SIG-M5 (cell line): ENCODE results near the gene RAB40C.

ENCODE experiments used
- DNase-seq: peaks from one replicate; lab custom pipeline; 2025; lab: John Stamatoyannopoulos, UW

Gene RAB40C

DNA sequence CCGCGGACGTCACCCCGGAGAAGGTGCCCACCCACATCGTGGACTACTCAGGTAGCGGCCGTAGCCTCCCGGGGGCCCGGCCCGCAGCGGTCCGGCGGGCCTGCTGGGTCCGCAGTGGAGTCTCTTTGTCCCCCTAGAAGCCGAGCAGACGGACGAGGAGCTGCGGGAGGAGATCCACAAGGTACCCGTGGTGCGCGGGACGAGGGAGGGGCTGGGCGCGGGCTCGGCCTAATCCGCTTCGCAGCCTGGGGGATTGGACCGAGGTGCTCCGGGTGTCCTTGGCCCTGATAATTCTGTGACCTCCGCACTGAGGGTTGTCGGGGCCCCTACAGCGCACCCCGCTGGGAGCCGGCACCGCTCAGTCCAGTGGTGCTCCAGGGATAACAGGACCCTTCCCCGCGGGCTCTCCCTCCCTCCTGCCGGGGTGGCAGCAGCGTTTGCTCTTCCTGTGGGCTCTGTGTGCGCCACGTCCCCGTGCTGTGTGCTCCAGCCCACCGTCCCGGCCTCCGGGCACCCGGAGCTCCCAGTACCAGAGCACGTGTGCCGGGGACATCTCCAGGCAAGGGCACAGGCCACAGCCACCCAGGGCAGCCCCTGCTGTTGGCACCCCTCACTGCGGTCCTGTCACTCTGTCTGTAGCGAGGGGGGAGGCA lies 78.8 kb downstream of the RAB40C start:
- no peak for DNase-seq

DNA sequence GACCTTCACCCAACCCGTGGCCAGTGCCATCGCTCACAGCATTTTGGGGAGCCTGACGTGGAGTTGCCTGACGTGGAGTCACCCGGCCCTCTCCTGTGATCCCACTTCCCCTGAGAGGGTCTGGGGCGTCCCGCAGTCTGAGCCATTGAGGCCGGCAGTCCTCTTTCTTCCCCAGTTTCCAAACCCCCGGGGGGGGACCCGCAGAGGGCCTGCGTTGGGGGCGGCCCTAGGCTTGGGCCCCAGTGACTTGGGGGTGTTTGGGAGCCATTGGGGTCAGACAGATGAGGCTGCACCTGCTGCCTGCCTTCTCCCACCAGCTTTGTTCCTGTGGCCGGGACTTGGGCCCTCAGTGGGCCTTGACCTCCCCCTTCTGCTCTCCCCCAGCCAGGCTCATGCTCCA lies 79.8 kb downstream of the RAB40C start:
- DNase-seq, result no peak

DNA sequence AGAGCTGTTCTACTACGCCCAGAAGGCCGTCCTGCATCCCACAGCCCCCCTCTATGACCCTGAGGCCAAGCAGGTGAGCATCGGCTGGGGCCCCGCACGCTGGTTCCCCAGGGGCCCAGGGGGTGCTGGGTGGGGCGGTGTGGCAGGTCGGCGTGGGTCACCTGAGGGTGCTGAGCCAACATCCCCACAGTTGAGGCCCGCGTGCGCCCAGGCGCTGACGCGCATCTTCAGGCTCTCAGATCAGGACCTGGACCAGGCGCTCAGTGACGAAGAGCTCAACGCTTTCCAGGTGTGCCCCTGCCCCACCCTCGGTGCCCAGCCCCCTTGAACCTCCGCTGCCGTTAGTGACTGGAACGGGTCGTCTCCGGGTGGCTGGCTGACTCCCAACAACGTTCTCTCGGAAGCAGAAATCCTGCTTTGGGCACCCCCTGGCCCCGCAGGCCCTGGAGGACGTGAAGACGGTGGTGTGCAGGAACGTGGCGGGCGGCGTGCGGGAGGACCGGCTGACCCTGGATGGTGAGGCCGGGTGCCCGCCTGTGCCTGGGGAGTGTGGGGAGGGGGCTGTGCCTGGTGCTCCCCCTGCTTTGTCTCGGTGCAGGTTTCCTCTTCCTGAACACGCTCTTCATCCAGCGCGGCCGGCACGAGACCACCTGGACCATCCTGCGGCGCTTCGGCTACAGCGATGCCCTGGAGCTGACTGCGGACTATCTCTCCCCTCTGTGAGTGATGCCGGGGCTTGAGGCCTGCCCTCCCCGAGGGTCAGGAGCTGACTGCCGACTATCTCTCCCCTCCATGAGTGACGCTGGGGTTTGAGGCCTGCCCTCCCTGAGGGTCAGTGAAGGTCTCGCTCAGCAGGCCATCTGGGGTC lies 80.9 kb downstream of the RAB40C start:
- DNase-seq, result no peak

DNA sequence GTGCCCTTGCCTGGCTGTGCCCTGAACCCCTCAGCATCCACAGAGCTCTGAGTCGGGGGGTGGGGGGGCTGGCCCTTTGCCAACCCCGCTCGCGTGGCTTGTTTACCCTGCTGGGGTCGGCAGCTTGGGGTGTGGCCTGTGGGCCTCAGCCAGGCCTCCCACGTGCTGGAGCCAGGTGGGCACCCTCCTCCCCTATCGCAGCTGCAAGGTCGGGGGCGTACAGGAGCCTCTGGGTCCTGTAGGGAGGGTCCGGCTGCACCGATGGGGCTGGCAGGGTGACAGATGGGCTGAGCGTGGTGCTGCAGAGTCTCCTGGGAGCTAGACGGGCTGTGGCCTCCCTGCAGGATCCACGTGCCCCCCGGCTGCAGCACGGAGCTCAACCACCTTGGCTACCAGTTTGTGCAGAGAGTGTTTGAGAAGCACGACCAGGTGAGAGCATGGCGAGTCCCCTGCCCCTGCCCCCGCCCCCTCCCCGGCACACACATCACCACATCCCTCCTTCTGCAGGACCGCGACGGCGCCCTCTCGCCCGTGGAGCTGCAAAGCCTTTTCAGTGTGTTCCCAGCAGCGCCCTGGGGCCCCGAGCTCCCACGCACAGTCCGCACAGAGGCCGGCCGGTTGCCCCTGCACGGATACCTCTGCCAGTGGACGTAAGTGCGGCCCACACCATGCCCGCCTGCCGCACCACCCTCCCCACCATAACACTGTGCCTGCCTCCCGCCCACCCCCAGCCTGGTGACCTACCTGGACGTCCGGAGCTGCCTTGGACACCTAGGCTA lies 81.7 kb downstream of the RAB40C start:
- DNase-seq, result no peak

DNA sequence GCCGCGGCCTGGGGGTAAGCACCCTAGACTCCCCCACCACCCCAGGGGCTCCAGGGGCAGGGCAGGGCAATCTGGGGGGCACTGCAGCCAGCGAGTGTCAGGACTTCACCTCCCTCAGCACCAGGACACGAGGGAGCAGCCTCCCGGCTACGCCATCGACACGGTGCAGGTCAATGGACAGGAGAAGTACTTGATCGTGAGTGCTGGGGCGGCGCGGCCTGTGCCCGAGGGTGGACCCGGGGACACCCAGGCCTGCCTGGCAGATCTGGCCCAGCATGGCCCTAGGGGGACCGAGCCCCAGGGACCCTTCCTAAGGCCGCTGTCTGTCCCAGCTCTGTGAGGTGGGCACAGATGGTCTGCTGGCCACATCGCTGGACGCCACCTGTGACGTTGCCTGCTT lies 82.5 kb downstream of the RAB40C start:
- DNase-seq, result no peak

DNA sequence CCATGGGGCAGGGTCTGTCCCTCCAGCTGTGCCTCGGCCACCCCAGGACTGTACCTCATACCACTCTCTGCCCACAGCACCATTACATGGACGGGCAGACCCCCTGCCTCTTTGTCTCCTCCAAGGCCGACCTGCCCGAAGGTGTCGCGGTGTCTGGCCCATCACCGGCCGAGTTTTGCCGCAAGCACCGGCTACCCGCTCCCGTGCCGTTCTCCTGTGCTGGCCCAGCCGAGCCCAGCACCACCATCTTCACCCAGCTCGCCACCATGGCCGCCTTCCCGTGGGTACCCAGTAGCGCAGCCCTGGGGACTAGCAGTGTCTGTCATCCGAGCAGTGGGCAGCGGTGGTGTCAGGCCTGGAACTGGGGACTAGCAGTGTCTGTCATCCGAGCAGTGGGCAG lies 83.0 kb downstream of the RAB40C start:
- DNase-seq, result no peak

DNA sequence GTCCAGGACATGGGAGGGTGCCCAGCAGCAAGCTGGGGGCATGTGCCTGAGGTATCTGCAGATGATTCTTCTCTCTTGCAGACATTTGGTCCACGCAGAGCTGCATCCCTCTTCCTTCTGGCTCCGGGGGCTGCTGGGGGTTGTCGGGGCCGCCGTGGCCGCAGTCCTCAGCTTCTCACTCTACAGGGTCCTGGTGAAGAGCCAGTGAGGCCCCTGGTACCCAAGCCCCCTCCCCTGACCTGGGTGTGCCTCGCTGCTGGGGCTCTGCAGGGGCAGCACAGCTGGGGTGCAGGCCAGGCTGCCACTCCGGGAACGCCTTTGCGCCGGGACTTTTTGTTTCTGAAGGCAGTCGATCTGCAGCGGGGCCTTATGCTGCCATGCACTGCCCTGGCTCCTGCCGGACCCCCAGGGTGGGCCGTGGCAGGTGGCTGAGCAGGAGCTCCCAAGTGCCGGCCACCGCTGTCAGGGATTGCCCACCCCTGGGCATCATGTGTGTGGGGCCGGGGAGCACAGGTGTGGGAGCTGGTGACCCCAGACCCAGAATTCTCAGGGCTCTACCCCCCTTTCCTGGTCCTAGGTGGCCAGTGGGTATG lies 83.6 kb downstream of the RAB40C start:
- DNase-seq, result no peak

DNA sequence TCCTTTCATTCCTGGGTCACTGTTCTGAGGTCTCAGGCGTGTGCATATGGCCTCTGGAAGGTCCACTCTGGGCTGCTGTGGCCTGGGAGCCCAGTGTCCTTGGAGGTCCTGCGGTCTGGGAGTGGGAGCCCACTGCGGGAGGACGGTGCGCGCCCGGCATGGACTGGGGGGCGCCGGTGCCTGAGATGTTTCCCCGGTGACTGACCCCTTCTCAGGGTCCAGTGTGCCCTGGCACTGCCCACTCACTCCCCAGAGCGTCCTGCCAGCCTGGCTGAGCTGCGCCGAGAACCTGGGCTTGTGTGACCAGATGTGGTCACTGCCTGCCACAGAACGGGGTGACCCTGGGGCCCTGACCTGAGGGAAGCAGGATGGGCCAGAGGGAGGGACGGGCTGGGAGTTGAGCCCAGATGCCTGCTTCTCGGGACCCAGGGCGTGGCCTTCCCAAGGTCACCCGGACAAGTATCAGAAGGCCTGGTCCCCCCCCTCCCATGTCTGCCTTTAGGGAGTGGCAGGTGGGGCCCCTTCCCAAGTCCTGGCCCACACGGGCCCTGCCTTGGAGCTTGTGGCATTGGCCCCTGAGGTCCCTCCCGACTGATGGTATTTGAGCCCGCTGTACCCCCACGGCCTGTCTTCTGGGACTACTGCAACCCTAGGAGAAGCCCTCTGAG lies 84.5 kb downstream of the RAB40C start:
- no peak for DNase-seq

DNA sequence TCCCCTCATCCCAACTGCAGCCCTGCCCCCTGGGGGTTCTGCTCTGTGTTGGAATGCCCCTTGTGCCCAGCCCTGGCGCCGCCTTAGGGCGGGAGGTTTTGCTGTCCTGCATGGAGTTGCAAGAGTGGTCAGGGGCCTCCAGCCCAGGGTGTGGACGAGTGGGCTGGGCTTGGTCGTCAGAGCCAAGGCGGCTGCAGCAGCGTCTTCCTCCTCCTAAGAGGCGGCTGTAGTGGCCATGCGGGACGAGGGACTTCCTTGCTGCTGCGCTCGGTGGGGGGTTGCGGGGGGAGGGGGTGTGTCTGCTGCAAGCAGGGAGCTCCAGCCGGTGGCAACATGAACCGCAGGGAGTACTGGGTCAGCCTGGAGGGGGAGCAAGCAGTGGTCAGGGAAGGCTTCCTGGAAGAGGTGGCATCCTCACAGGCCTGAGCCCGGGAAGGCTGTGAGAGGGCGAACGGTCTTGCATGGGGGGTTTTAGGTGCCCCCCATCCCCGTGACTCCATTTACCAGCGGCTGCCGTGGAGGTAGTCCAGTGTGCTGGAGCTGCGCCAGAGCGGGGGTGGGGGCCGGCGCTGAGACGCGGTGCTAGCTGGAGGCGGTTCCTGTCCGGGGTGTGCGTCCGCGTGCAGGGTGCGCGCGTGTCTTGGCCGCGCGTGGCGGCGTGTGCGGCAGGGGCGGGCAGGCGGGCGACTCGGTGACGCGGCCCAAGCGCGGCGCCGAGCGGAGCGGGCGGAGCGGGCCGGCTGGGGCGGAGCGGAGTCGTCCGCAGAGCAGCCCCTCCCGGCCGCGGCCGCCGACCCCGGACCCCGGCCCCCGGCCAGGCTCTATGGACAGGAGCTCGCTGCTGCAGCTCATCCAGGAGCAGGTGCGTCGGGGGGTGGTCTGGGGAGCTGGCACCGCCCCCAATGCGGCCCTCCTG lies 85.4 kb downstream of the RAB40C start, which contains the start of gene RHBDL1:
Gene RHBDL1, plus strand, starts transcription at position 704 of the 916 bp plus-strand sequence. Its CDS starts 120 bp downstream, at position 824.
- DNase-seq, result no peak

DNA sequence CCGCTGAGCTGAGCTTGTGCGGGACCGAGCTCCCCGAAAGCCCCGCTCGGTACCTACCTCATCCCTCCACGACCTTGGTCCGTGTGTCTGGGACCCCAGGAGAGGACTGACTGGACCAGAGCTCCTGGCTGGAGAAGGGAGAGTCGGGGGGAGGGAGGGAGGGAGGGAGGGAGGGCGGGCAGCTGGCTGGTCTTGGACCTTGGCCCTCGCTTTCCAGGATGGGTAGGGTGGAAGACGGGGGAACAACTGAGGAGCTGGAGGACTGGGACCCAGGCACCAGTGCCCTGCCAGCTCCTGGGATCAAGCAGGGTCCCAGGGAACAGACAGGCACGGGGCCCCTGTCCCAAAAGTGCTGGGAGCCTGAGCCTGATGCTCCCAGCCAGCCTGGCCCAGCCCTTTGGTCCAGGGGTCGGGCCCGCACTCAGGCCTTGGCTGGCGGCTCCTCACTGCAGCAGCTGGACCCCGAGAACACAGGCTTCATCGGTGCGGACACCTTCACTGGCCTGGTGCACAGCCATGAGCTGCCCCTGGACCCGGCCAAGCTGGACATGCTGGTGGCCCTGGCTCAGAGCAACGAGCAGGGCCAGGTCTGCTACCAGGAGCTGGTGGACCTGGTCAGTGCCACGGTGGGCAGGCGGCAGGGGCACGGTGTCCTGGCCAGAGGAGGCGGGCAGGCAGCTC lies 86.2 kb downstream of the RAB40C start:
- no peak for DNase-seq

DNA sequence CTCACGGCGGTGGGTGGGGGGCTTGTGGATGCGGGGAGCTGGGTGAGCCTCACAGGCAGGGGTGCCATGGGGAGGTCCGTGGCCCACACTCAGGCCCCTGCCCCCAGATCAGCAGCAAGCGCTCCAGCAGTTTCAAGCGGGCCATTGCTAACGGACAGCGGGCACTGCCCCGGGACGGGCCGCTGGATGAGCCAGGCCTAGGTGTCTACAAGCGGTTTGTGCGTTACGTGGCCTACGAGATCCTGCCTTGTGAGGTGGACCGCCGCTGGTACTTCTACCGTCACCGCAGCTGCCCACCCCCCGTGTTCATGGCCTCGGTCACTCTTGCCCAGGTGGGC lies 86.7 kb downstream of the RAB40C start:
- DNase-seq, result no peak

DNA sequence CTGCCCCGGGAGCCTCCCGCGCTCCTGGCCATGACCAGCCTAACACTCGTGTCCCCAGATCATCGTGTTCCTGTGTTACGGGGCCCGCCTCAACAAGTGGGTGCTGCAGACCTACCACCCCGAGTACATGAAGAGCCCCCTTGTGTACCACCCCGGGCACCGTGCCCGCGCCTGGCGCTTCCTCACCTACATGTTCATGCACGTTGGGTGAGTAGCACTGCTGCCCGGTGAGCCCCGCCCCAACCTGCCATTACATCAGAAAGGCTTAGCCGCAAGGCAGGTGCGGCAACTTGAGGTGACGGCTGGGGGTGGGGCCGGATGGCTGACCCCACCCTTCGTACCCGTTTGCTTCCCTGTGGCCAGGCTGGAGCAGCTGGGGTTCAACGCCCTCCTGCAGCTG lies 87.0 kb downstream of the RAB40C start:
- no peak for DNase-seq

DNA sequence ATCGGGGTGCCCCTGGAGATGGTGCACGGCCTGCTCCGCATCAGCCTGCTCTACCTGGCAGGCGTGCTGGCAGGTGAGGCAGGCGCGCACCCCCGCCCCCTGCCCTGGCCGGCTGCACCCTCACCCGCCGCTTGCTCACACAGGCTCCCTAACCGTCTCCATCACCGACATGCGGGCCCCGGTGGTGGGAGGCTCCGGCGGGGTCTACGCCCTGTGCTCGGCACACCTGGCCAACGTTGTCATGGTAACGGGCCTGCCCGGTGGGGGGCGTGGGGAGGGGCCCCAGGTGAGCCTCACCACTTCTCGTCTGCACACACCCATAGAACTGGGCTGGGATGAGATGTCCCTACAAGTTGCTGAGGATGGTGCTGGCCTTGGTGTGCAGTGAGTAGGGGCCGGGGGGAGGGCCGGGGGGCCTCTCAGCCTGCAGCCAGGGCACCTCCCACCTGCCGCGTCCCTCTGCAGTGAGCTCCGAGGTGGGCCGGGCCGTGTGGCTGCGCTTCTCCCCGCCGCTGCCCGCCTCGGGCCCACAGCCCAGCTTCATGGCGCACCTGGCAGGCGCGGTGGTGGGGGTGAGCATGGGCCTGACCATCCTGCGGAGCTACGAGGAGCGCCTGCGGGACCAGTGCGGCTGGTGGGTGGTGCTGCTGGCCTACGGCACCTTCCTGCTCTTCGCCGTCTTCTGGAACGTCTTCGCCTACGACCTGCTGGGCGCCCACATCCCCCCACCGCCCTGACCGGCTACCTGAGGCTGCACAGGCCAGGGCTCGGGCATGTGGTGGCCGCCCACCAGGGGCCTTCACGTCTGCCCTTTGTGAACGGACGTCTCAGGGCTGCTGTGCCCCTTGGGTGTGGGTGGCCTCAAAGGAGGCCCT lies 87.7 kb downstream of the RAB40C start:
- no peak for DNase-seq

DNA sequence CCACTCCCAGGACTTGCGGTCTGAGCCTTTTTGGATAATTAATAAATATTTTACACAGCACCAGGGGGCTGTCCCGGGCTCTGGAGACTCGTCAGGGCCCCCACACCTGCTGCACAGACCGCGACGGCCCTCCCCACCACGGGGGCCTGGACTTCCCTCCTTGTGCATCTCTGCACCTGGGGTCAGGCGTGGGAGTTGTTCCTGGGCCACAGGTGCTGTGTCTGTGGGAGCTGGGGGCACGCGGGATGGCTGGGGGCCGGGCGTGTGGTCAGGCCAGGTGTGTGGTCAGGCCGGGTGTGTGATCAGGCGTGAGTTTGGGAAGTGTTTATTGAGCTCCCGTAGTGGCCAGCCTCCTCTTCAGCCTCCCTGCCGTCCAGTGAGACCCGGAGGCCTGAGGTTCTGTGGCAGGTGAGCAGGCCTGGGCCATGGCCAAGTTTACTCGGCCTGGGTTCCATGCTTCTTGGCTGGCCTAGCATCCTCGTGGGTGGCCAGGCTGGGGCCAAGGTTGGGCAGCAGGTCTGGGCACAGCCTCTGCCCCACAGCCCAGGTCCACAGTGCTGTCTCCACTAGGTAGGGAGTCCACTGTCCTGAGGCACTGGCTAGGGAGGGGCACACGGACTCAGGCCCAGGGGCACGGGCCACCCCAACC lies 88.5 kb downstream of the RAB40C start:
- no peak for DNase-seq
